NT2/D1 (cell line): ENCODE measurements around the gene JOSD2.

Experiments
- SUZ12 ChIP-seq: IDR thresholded peaks from 2 replicates; pipeline ENCODE4 v1.6.1; 2011; ENCODE audit not compliant: insufficient read length, insufficient read depth; ENCODE audit errors: extremely low read depth
- ZNF274 ChIP-seq: IDR thresholded peaks from 2 replicates; pipeline ENCODE4 v1.6.1; 2011; ENCODE audit warnings: mild to moderate bottlenecking, low read depth, low read length

GRCh38 chr19:50507376-50507775 lies 3.6 kb downstream of the JOSD2 start:
- TF ChIP-seq SUZ12 (no peak), ZNF274 (no peak)
